Mesenchymal stem cell (in vitro differentiated cells and primary cell): ENCODE measurements around the gene DDX25.
"Not testable (repeated sequence)": the region's sequence is repeated elsewhere in the genome, so short reads cannot be mapped to it uniquely, and the experiment has no call there.

Experiments
- DNase-seq: peaks from one replicate; pipeline ENCODE4 v3.0.0-alpha.2; 2013
- H2AFZ ChIP-seq: one replicate; pipeline ENCODE4 v1.6.1; 2013; ENCODE audit warnings: low read depth, mild to moderate bottlenecking, control low read depth, inconsistent platforms, low read length, moderate library complexity
- H2AK5ac ChIP-seq: 2 replicates; pipeline ENCODE4 v1.6.1; 2013; ENCODE audit warnings: low read length, moderate library complexity, mild to moderate bottlenecking, inconsistent platforms; ENCODE audit not compliant: severe bottlenecking
- H2BK120ac ChIP-seq: one replicate; pipeline ENCODE4 v1.6.1; 2013; ENCODE audit warnings: low read depth, mild to moderate bottlenecking, inconsistent platforms, low read length, moderate library complexity
- H2BK12ac ChIP-seq, 2 experiments: one replicate each; pipeline ENCODE4 v1.6.1; 2013; ENCODE audit warnings: inconsistent platforms in 2 of 2, low read length in 2 of 2, mild to moderate bottlenecking in 2 of 2, moderate library complexity in 2 of 2, control low read depth in 1 of 2
- H2BK15ac ChIP-seq: one replicate; pipeline ENCODE4 v1.6.1; 2013; ENCODE audit warnings: mild to moderate bottlenecking, low read depth, inconsistent platforms; ENCODE audit not compliant: poor library complexity, severe bottlenecking
- H2BK5ac ChIP-seq: 2 replicates; pipeline ENCODE4 v1.6.1; 2013; ENCODE audit warnings: low read depth, mild to moderate bottlenecking, low read length, control low read depth, inconsistent platforms; ENCODE audit not compliant: poor library complexity, severe bottlenecking
- H3K14ac ChIP-seq, 2 experiments: one replicate each; pipeline ENCODE4 v1.6.1; 2013; ENCODE audit warnings: inconsistent platforms in 2 of 2, low read length in 2 of 2, control low read depth in 1 of 2, mild to moderate bottlenecking in 1 of 2, moderate library complexity in 1 of 2
- H3K18ac ChIP-seq, 2 experiments: one replicate each; pipeline ENCODE4 v1.6.1; 2013; ENCODE audit warnings: inconsistent platforms in 2 of 2, low read length in 2 of 2, control low read depth in 1 of 2, low read depth in 1 of 2, mild to moderate bottlenecking in 1 of 2
- H3K23ac ChIP-seq, 2 experiments: one replicate each; pipeline ENCODE4 v1.6.1; 2013; ENCODE audit warnings: inconsistent platforms in 2 of 2, low read length in 2 of 2, mild to moderate bottlenecking in 2 of 2, moderate library complexity in 2 of 2, control low read depth in 1 of 2
- H3K27ac ChIP-seq: 2 replicates; pipeline ENCODE4 v1.5.1; 2013; ENCODE audit warnings: mild to moderate bottlenecking, moderate library complexity, low read length, control low read depth, inconsistent platforms; ENCODE audit not compliant: poor library complexity, severe bottlenecking
- H3K27me3 ChIP-seq, 2 experiments: 2 replicates each; pipeline versions ENCODE4 v1.6.1 to v1.7.0; 2013; ENCODE audit warnings: low read length in 2 of 2, mild to moderate bottlenecking in 2 of 2, moderate library complexity in 2 of 2, control low read depth in 1 of 2, inconsistent platforms in 1 of 2; ENCODE audit not compliant: control insufficient read depth in 1 of 2, insufficient read depth in 1 of 2
- H3K36me3 ChIP-seq, 2 experiments: 2 replicates each; pipeline versions ENCODE4 v1.6.1 to v1.7.0; 2013; ENCODE audit warnings: low read length in 2 of 2, control low read depth in 1 of 2, inconsistent platforms in 1 of 2, low read depth in 1 of 2, mild to moderate bottlenecking in 1 of 2; ENCODE audit not compliant: insufficient read depth in 2 of 2, control insufficient read depth in 1 of 2
- H3K4ac ChIP-seq, 2 experiments: one replicate each; pipeline ENCODE4 v1.6.1; 2013; ENCODE audit warnings: inconsistent platforms in 2 of 2, low read length in 2 of 2, mild to moderate bottlenecking in 2 of 2, moderate library complexity in 2 of 2, control low read depth in 1 of 2, low read depth in 1 of 2
- H3K4me1 ChIP-seq: 2 replicates; pipeline ENCODE4 v1.6.1; 2013; ENCODE audit warnings: low read depth, low read length, control low read depth; ENCODE audit not compliant: control insufficient read depth, insufficient read depth
- H3K4me2 ChIP-seq: 2 replicates; pipeline ENCODE4 v1.6.1; 2013; ENCODE audit warnings: low read length, mild to moderate bottlenecking, inconsistent platforms; ENCODE audit not compliant: poor library complexity, severe bottlenecking
- H3K4me3 ChIP-seq, 2 experiments: 2 replicates each; pipeline versions ENCODE4 v1.5.1 to v1.7.0; 2013; ENCODE audit warnings: low read length in 2 of 2, mild to moderate bottlenecking in 2 of 2, control low read depth in 1 of 2, low read depth in 1 of 2; ENCODE audit not compliant: insufficient read depth in 1 of 2
- H3K79me1 ChIP-seq: replicated peaks from 2 replicates; pipeline ENCODE4 v1.6.1; 2013; ENCODE audit warnings: mild to moderate bottlenecking, control low read depth, low read length, inconsistent platforms; ENCODE audit not compliant: poor library complexity, severe bottlenecking
- H3K9ac ChIP-seq: 2 replicates; pipeline ENCODE4 v1.7.0; 2013; ENCODE audit warnings: mild to moderate bottlenecking, low read length, moderate library complexity
- H3K9me3 ChIP-seq: 2 replicates; pipeline ENCODE4 v1.7.0; 2013; ENCODE audit warnings: mild to moderate bottlenecking, low read length; ENCODE audit not compliant: control insufficient read depth
- H4K8ac ChIP-seq: one replicate; pipeline ENCODE4 v1.6.1; 2013; ENCODE audit warnings: inconsistent platforms, mild to moderate bottlenecking, low read length, moderate library complexity
- H4K91ac ChIP-seq: one replicate; pipeline ENCODE4 v1.6.1; 2013; ENCODE audit warnings: mild to moderate bottlenecking, low read length, inconsistent platforms
- WGBS: methylation state at CpG from one replicate; pipeline ENCODE4 v1.1.7; 2013; ENCODE audit warnings: mixed read lengths; 5-methylcytosine and 5-hydroxymethylcytosine counted together

The DDX25 gene

GRCh38 chr11:125910226-125910849 is 6.0 kb downstream of the DDX25 start:
- no peak overlapping the region for H3K4me3 ChIP-seq
- H2AK5ac ChIP-seq, result no peak overlapping the region
- no peak overlapping the region for H4K91ac ChIP-seq
- H3K9ac ChIP-seq, result no peak overlapping the region
- 80% methylated on average over 1 of the region's 8 CpGs for WGBS
- no peak overlapping the region for H3K14ac ChIP-seq
- no peaks in the 10 kb centered on the region for H3K9me3 ChIP-seq
- no peak overlapping the region for H3K4ac ChIP-seq
- no peak overlapping the region for H2AFZ ChIP-seq
- H3K27me3 ChIP-seq, result peaks cover 41 to 44% of the 10 kb centered on the region in 2 experiments
- H3K4me2 ChIP-seq, result no peak overlapping the region
- no peaks in the 10 kb centered on the region for H3K4me1 ChIP-seq
- H2BK12ac ChIP-seq, result no peak overlapping the region
- no peak overlapping the region for H2BK120ac ChIP-seq
- H3K18ac ChIP-seq, result no peak overlapping the region
- DNase-seq, result no peak
- H3K27ac ChIP-seq, result no peak overlapping the region
- no peak overlapping the region for H2BK15ac ChIP-seq
- no peaks in the 10 kb centered on the region for H3K36me3 ChIP-seq
- H2BK5ac ChIP-seq, result no peak overlapping the region
- no peaks in the 10 kb centered on the region for H3K79me1 ChIP-seq
- no peak overlapping the region for H4K8ac ChIP-seq
- no peak overlapping the region for H3K23ac ChIP-seq

- not testable (repeated sequence) for H3K4me1 ChIP-seq, H4K8ac ChIP-seq, H3K4me2 ChIP-seq, H3K9ac ChIP-seq, H2AK5ac ChIP-seq, H2BK12ac ChIP-seq, H3K14ac ChIP-seq, DNase-seq, H2BK120ac ChIP-seq, H2BK15ac ChIP-seq, H3K23ac ChIP-seq, H3K79me1 ChIP-seq, H3K36me3 ChIP-seq, H3K18ac ChIP-seq, H2AFZ ChIP-seq, H3K9me3 ChIP-seq, H4K91ac ChIP-seq, H3K27ac ChIP-seq, H3K4ac ChIP-seq, H2BK5ac ChIP-seq, H3K4me3 ChIP-seq
- WGBS, result 81% methylated on average over 3 of the region's 3 CpGs
- H3K27me3 ChIP-seq, result peaks cover 50 to 54% of the 10 kb centered on the region in 2 experiments
These were observed 10.3 kb downstream of the DDX25 start for GRCh38 chr11:125914601-125915000.

GRCh38 chr11:125916683-125917347 is 12.5 kb downstream of the DDX25 start:
- Histone ChIP-seq H2BK12ac (no peak overlapping the region), H3K27me3 (peaks cover 43 to 46% of the 10 kb centered on the region in 2 experiments), H3K23ac (no peak overlapping the region), H3K4me2 (no peak overlapping the region), H2AFZ (no peak overlapping the region), H3K4me3 (no peak overlapping the region), H3K27ac (no peak overlapping the region), H3K9ac (no peak overlapping the region), H4K8ac (no peak overlapping the region), H2AK5ac (no peak overlapping the region), H2BK120ac (no peak overlapping the region), H2BK15ac (no peak overlapping the region), H3K14ac (no peak overlapping the region), H3K4me1 (no peaks in the 10 kb centered on the region), H4K91ac (no peak overlapping the region), H3K79me1 (no peaks in the 10 kb centered on the region), H3K36me3 (no peaks in the 10 kb centered on the region), H3K18ac (no peak overlapping the region), H3K4ac (no peak overlapping the region), H2BK5ac (no peak overlapping the region), H3K9me3 (no peaks in the 10 kb centered on the region)
- WGBS, result 87% methylated on average over 10 of the region's 12 CpGs
- no peak for DNase-seq

GRCh38 chr11:125918140-125918840 is 14.0 kb downstream of the DDX25 start:
- Histone ChIP-seq H2AK5ac (no peak overlapping the region), H4K91ac (no peak overlapping the region), H4K8ac (no peak overlapping the region), H3K23ac (no peak overlapping the region), H2BK5ac (no peak overlapping the region), H3K4me3 (no peak overlapping the region), H3K9ac (no peak overlapping the region), H3K14ac (no peak overlapping the region), H3K4ac (no peak overlapping the region), H3K27me3 (peaks cover 42 to 51% of the 10 kb centered on the region in 2 experiments), H3K79me1 (no peaks in the 10 kb centered on the region), H2BK12ac (no peak overlapping the region), H2AFZ (no peak overlapping the region), H3K27ac (no peak overlapping the region), H3K4me2 (no peak overlapping the region), H2BK15ac (no peak overlapping the region), H3K36me3 (no peaks in the 10 kb centered on the region), H3K4me1 (no peaks in the 10 kb centered on the region), H3K9me3 (no peaks in the 10 kb centered on the region), H3K18ac (no peak overlapping the region), H2BK120ac (no peak overlapping the region)
- WGBS, result 82% methylated on average over 11 of the region's 13 CpGs
- DNase-seq, result no peak
